Mesodermal cell (in vitro differentiated cells): ENCODE measurements around the gene UCHL1.

Experiments used
- H3K27ac ChIP-seq: 2 replicates; pipeline ENCODE4 v1.7.0; 2013; ENCODE audit warnings: mild to moderate bottlenecking, low read depth, low read length, moderate library complexity; ENCODE audit not compliant: severe bottlenecking
- H3K36me3 ChIP-seq: 2 replicates; pipeline ENCODE4 v1.7.1; 2013; ENCODE audit warnings: mild to moderate bottlenecking, low read length, moderate library complexity; ENCODE audit not compliant: control insufficient read depth, insufficient read depth
- H3K4me1 ChIP-seq: one replicate; pipeline ENCODE4 v1.7.1; 2013; ENCODE audit warnings: mild to moderate bottlenecking, low read length; ENCODE audit not compliant: insufficient read depth, control insufficient read depth, poor library complexity, severe bottlenecking
- H3K4me3 ChIP-seq: 2 replicates; pipeline ENCODE4 v1.7.0; 2013; ENCODE audit warnings: low read length, control low read depth, mild to moderate bottlenecking; ENCODE audit not compliant: insufficient read depth, poor library complexity, severe bottlenecking; ENCODE audit errors: extremely low read depth
- H3K9me3 ChIP-seq: 2 replicates; pipeline ENCODE4 v1.7.1; 2013; ENCODE audit warnings: mild to moderate bottlenecking, low read length, moderate library complexity; ENCODE audit not compliant: control insufficient read depth
- WGBS, 2 experiments: methylation state at CpG; one replicate each; pipeline ENCODE4 v1.1.5; 2013; ENCODE audit warnings: missing lambda C conversion rate in 2 of 2; ENCODE audit not compliant: insufficient coverage in 2 of 2; 5-methylcytosine and 5-hydroxymethylcytosine counted together

Gene UCHL1

GRCh38 chr4:41290479-41290878 is 33.8 kb downstream of the UCHL1 start:
- Histone ChIP-seq H3K36me3 (no peaks in the 10 kb centered on the region), H3K4me1 (no peaks in the 10 kb centered on the region), H3K27ac (no peak overlapping the region), H3K4me3 (no peak overlapping the region), H3K9me3 (peaks cover 25% of the 10 kb centered on the region)
- 87 to 89% methylated on average over 1 to 4 of the region's 4 CpGs for WGBS, 2 experiments

DNA sequence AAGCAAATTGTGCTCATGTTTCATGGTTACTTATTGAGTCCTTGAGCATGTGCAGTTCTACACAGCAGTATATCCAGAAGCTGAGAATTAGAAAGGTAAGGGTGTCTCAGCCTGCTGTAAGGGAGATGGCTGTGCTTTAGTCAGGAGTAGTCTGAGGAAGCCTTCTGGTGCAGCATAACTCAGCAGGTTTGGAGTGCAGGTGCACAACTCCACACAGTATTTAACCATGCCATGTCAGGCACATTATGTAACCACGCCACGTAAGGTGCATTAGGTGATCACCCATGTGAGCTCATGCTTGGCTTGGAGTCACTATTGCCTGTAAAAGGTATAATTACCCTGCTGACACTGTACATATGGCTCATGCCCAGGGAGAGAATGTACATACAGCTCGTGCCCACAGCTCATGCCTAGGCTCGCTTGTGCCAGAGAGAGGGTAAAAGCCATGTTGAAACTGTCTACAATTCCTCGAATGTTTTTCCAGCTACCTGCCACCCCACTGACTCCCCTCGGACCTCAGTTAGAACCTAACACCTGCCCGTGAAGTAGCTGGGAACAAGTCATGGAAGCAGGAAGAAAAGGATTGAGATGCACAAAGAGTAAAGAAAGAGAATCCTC is 37.8 kb downstream of the UCHL1 start:
- 90 to 95% methylated on average over 5 to 7 of the region's 7 CpGs for WGBS, 2 experiments
- H3K36me3 ChIP-seq: no peaks in the 10 kb centered on the region

GRCh38 chr4:41296995-41297394 is 40.3 kb downstream of the UCHL1 start:
- no peak overlapping the region for H3K4me3 ChIP-seq
- no peaks in the 10 kb centered on the region for H3K4me1 ChIP-seq
- WGBS, 2 experiments: 100% methylated on average over 1 of the region's 1 CpG; no CpG with 5 or more reads in 1 of the 2 experiments
- no peaks in the 10 kb centered on the region for H3K36me3 ChIP-seq
- H3K9me3 ChIP-seq: peaks cover 20% of the 10 kb centered on the region
- no peak overlapping the region for H3K27ac ChIP-seq

More for the DNA sequence above, 37.8 kb downstream of the UCHL1 start:
- H3K4me1 ChIP-seq: no peaks in the 10 kb centered on the region
- H3K4me3 ChIP-seq: no peak overlapping the region
- peaks cover 20% of the 10 kb centered on the region for H3K9me3 ChIP-seq
- no peak overlapping the region for H3K27ac ChIP-seq

GRCh38 chr4:41297832-41298231 is 41.1 kb downstream of the UCHL1 start:
- Histone ChIP-seq H3K4me1 (no peaks in the 10 kb centered on the region), H3K9me3 (peaks cover 20% of the 10 kb centered on the region), H3K36me3 (no peaks in the 10 kb centered on the region), H3K4me3 (no peak overlapping the region), H3K27ac (no peak overlapping the region)
- 60 to 67% methylated on average over 2 of the region's 2 CpGs for WGBS, 2 experiments

- Histone ChIP-seq H3K27ac (no peak overlapping the region), H3K36me3 (no peaks in the 10 kb centered on the region), H3K4me1 (no peaks in the 10 kb centered on the region), H3K4me3 (no peak overlapping the region), H3K9me3 (peaks cover 11% of the 10 kb centered on the region)
- no CpG with 5 or more reads among the region's 2 CpGs for WGBS, 2 experiments
These were observed 42.8 kb downstream of the UCHL1 start for GRCh38 chr4:41299486-41299885.

- Histone ChIP-seq H3K4me1 (no peaks in the 10 kb centered on the region), H3K9me3 (no peaks in the 10 kb centered on the region), H3K36me3 (no peaks in the 10 kb centered on the region), H3K4me3 (no peak overlapping the region), H3K27ac (no peak overlapping the region)
- WGBS, 2 experiments: 100% methylated on average over 1 of the region's 4 CpGs
These were observed 44.4 kb downstream of the UCHL1 start for GRCh38 chr4:41301137-41301536.

DNA sequence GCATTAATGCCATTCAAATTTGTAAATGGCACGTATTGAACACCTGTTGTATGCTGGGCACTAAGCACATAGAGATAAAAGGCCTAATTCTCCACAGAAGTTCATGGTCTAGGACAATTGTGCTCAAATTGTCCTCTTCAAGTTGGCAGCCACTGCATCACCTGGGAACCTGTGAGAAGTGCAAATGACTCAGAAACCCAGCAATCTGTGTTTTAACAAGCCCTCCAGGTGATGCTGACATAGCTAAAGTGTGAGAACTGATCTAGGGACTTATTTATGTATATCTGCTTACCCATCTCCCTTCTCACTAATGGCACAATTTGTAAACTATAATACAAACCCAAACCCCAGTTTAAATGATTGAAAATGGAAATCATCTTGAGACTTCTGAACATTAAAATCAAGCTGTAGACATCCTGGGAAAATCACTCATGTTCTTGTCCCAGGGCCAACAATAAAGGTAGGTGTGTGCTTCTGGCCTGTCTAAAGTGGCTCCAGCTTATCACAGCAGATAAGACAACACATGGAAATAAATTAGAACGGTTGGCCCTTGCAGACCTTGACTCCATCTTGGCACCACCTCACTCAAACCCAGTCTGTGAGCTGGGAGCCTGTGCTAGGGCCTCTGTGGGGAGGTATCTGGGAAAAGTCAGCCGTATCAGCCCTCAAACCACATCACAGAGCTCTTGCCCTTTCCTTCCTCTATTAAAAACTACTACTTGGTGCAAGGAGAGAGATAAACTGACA is 46.8 kb downstream of the UCHL1 start:
- H3K27ac ChIP-seq: no peak overlapping the region
- no peaks in the 10 kb centered on the region for H3K9me3 ChIP-seq
- H3K36me3 ChIP-seq: no peaks in the 10 kb centered on the region
- H3K4me1 ChIP-seq: no peaks in the 10 kb centered on the region
- 81 to 100% methylated on average over 1 to 2 of the region's 3 CpGs for WGBS, 2 experiments
- H3K4me3 ChIP-seq: no peak overlapping the region

- Histone ChIP-seq H3K9me3 (no peaks in the 10 kb centered on the region), H3K4me1 (no peaks in the 10 kb centered on the region), H3K4me3 (no peak overlapping the region), H3K36me3 (no peaks in the 10 kb centered on the region), H3K27ac (no peak overlapping the region)
- 91 to 97% methylated on average over 2 to 5 of the region's 5 CpGs for WGBS, 2 experiments
These were observed 47.5 kb downstream of the UCHL1 start for GRCh38 chr4:41304221-41304620.

DNA sequence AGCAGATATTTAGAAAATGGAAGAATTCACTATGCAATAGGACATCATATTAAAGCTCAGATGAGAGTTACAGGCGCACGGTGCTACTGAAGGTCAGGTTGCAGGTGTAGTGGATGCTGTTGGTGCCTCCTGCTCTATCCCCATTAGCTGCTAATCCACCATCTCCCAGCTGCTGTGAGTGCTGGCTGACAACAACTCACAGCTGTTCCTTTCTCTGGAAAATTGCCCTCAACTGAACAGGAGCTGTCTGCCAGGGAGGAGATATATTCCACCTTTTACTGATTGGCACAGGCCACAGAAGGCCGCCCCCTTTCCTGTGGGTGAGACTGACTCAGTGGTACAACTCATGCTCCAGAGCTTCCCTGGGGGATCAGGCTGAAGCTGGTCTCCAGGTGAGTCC is 48.7 kb downstream of the UCHL1 start:
- H3K4me1 ChIP-seq: no peaks in the 10 kb centered on the region
- 89 to 96% methylated on average over 1 to 3 of the region's 3 CpGs for WGBS, 2 experiments
- no peaks in the 10 kb centered on the region for H3K36me3 ChIP-seq
- no peaks in the 10 kb centered on the region for H3K9me3 ChIP-seq
- no peak overlapping the region for H3K4me3 ChIP-seq
- H3K27ac ChIP-seq: no peak overlapping the region

DNA sequence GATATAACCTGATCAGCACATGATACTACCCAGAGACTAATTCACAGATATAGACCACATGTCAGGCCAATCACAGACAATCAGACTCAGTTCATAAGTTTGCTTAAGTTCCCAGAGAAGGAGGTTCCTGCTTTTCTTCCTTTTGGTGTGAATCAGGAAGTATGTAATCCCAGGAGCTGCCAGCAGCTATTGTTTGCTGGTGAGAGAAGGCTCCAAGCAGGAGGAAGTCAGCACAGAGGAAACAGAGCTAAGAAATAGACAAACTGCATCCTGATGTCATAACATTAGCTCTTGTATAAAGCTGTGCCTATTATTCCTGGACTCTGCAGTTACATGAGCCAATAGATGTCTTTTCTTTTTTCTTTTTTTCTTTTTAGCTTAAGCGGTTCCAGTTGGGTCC is 50.9 kb downstream of the UCHL1 start:
- Histone ChIP-seq H3K4me3 (no peak overlapping the region), H3K36me3 (no peaks in the 10 kb centered on the region), H3K4me1 (no peaks in the 10 kb centered on the region), H3K9me3 (peaks cover 3% of the 10 kb centered on the region), H3K27ac (no peak overlapping the region)
- WGBS, 2 experiments: no CpG with 5 or more reads among the region's 1 CpG

DNA sequence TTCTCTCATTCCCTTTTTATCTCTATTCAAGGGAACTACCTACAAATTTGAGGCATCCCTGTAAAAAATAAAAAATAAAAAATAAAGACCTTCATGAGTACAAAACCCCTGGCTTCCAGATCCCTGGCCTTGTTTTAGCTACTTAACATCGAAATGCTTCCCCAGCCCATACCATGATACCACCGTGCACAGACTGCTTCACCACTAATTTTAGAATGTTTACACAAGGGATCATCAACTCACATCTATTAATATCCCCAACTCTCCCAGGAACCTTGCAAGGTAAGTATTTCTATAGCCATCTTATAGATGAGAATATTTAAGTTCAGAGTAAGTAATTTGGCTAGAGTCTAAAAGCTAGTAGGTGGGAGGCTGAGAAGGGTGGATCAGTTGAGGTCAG is 51.7 kb downstream of the UCHL1 start:
- no peaks in the 10 kb centered on the region for H3K36me3 ChIP-seq
- H3K4me3 ChIP-seq: no peak overlapping the region
- H3K9me3 ChIP-seq: peaks cover 3% of the 10 kb centered on the region
- H3K27ac ChIP-seq: no peak overlapping the region
- H3K4me1 ChIP-seq: no peaks in the 10 kb centered on the region
- WGBS, 2 experiments: 83 to 100% methylated on average over 1 of the region's 2 CpGs
